Lower leg skin (tissue), 4 donors: ENCODE results near the gene ZNF488. TPM values are rescaled to one million over a fixed set of nuclear protein-coding genes. Genes with fewer than 3 reads are reported as not detected.

Experiments
- DNase-seq, 2 donors: peaks; one replicate each; pipeline ENCODE4 v3.0.0-alpha.2; 2019; ENCODE audit warnings: low spot score in 2 of 2
- H3K4me3 ChIP-seq: fragments of 200-600 bp; sonication (generic); 2 replicates; pipeline ENCODE4 v1.5.1; 2017; ENCODE audit warnings: mild to moderate bottlenecking, low read depth; ENCODE audit not compliant: poor library complexity, severe bottlenecking
- POLR2A ChIP-seq, 2 donors: fragments of 450-650 bp; IDR thresholded peaks; one replicate each; pipeline ENCODE4 v1.6.1; 2016 to 2017; ENCODE audit warnings: antibody characterized with exemption in 2 of 2, mild to moderate bottlenecking in 1 of 2, moderate library complexity in 1 of 2
- WGBS, 2 donors: methylation state at CpG; one replicate each; pipeline ENCODE4 v1.1.5; 2018; 5-methylcytosine and 5-hydroxymethylcytosine counted together
- intact Hi-C: fragments of 100-400 bp; cut with DNase I; formaldehyde crosslinking; loops from one replicate; pipeline ENCODE4 v1.15.0; 2023; ENCODE audit warnings: low total_unique reads
- total RNA-seq, 4 donors: library from RNA; depleted of rRNA; stranded (reverse); fragments of >200 nt; gene quantifications; one replicate each; pipeline ENCODE4 v1.1.0, GENCODE V29; 2016
- TF ChIP-seq, protein P1 (sequence below), 3 donors: fragments of 450-650 bp; IDR thresholded peaks; one replicate each; pipeline ENCODE4 v1.5.1; 2016; ENCODE audit warnings: antibody characterized with exemption in 3 of 3, mild to moderate bottlenecking in 3 of 3, moderate library complexity in 2 of 3

ZNF488 gene
- total RNA-seq, 4 donors from 2014 or later: 0.80 to 2.0 (median 1.1) TPM

DNA sequence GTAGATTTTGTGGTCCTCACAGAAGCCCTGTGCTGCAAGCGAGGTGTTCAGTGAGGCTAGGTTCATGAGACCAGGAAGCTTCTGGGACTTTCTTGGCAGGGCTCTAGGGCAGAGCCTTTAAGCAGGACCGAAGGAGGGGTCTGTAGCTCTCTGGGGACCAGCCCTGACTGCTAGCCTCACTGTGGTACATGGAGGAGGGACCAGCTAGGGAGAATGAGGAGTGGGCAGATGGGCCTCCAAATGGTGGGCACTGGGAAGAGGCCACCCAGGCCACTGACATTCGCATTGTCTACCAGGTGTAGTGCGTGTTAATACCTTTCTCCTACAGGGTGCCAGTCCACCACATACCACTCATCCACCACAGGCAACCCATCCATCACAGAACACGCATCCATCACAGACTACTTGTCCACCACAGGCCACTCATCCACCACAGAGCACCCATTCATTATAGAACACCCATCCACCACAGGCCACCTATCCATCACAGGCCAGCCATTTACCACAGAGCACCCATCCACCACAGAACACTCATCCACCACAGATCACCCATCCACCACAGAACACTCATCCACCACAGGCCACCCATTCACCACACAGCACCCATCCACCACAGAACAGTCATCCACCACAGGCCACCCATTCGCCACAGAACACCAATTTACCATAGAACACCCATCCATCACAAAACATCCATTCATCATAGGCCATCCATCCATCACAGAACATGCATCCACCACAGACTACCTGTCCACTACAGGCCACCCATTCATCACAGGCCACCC is 31.6 kb upstream of the ZNF488 start:
- intact Hi-C loops: no loop called here
- TF ChIP-seq, protein P1, sequence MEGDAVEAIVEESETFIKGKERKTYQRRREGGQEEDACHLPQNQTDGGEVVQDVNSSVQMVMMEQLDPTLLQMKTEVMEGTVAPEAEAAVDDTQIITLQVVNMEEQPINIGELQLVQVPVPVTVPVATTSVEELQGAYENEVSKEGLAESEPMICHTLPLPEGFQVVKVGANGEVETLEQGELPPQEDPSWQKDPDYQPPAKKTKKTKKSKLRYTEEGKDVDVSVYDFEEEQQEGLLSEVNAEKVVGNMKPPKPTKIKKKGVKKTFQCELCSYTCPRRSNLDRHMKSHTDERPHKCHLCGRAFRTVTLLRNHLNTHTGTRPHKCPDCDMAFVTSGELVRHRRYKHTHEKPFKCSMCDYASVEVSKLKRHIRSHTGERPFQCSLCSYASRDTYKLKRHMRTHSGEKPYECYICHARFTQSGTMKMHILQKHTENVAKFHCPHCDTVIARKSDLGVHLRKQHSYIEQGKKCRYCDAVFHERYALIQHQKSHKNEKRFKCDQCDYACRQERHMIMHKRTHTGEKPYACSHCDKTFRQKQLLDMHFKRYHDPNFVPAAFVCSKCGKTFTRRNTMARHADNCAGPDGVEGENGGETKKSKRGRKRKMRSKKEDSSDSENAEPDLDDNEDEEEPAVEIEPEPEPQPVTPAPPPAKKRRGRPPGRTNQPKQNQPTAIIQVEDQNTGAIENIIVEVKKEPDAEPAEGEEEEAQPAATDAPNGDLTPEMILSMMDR (IDR thresholded peaks at IDR 0.05): no peak
- TF ChIP-seq POLR2A (IDR thresholded peaks at IDR 0.05): no peak
- WGBS, 2 donors: 93 to 95% methylated on average over 5 to 6 of the region's 6 CpGs
- DNase-seq: no peak
- no peak overlapping the region for H3K4me3 ChIP-seq

- intact Hi-C loops: no loop called here
- H3K4me3 ChIP-seq: no peak overlapping the region
- no peak for DNase-seq
- 72 to 75% methylated on average over 19 of the region's 19 CpGs for WGBS, 2 donors
- TF ChIP-seq POLR2A (IDR thresholded peaks at IDR 0.05): no peak
- TF ChIP-seq, protein P1 (IDR thresholded peaks at IDR 0.05): no peak
Measured at GRCh38 chr10:47414752-47415519, 30.8 kb upstream of the ZNF488 start.

DNA sequence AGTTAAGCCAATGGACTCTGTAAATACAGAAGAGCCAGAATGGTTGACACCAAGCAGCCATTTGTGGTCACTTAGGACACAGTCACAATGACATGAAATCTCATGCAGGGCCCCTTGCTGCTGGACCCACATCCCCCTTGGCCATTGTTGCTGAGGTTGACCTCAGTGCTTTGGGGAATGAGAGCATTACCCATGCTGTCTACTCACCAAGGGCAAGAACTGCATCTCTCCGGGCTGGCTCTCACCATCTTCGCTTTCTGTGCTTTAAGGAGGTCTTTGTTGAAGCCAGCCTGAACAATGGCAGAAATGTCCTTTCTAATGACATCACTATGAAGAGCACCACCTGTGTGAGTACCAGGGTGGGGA is 30.1 kb upstream of the ZNF488 start:
- intact Hi-C loops: no loop called here
- TF ChIP-seq POLR2A (IDR thresholded peaks at IDR 0.05): no peak
- TF ChIP-seq, protein P1 (IDR thresholded peaks at IDR 0.05): no peak
- DNase-seq: no peak
- 96 to 100% methylated on average over 2 of the region's 2 CpGs for WGBS, 2 donors
- H3K4me3 ChIP-seq: no peak overlapping the region

DNA sequence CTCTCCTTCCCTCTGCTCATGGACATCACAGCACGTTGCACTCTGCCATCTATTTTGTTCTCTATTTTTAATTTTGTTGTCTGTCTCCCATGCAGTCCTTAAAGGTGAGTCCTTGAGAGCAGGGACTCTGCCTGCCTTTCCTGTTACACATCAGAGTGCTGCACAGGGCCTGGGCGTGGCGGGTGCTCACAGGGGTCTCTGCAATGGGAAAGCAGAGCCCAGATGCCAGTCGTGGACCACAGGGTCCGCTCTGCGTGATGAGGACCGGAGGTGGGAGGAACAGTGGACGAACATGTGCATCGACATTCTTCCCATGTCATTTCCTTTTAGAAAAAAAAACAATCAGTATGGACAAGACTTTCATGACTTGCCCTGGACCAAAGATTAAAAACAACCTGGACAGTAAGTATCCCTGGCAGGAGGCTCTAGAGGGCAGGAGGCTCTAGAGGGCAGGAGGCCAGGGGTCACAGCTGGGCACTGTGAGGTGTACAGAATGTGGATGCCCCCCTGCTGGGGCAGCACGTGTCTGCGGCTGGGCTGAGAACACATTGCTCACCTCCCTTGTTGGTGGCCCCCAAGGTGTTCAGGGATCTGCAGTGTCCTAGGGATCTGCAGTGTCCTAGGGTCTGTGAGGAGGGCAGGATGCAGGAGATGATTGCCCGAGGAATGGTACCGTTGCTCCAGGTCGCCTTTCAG is 29.6 kb upstream of the ZNF488 start:
- no peak for TF ChIP-seq POLR2A (IDR thresholded peaks at IDR 0.05)
- TF ChIP-seq, protein P1 (IDR thresholded peaks at IDR 0.05): no peak
- no peak for DNase-seq
- intact Hi-C loops: no loop called here
- WGBS, 2 donors: 77 to 79% methylated on average over 14 of the region's 14 CpGs
- no peak overlapping the region for H3K4me3 ChIP-seq

GRCh38 chr10:47412869-47413268 is 28.8 kb upstream of the ZNF488 start:
- H3K4me3 ChIP-seq: no peak overlapping the region
- no peak for DNase-seq
- TF ChIP-seq POLR2A (IDR thresholded peaks at IDR 0.05): no peak
- TF ChIP-seq, protein P1 (IDR thresholded peaks at IDR 0.05): no peak
- intact Hi-C loops: no loop called here
- WGBS, 2 donors: 76 to 82% methylated on average over 2 of the region's 2 CpGs
